Activated T-cell treated with anti-CD3 and anti-CD28 coated beads, Interleukin-2, amount 50 U/mL, for 72 hours (primary cell): ENCODE data around the gene UBA52. TPM values are rescaled to one million over a fixed set of nuclear protein-coding genes. Genes with fewer than 3 reads are reported as not detected.

Experiments
- ATAC-seq, 2 donors: fragments of 150-1000 bp; cut with Tn5 transposase; replicated peaks in 1 of 2; 2 replicates each; pipeline ENCODE4 v1.10.0; 2021; ENCODE audit warnings: moderate library complexity in 2 of 2, mild to moderate bottlenecking in 1 of 2
- DNase-seq, 2 donors: peaks; one replicate each; pipeline ENCODE4 v3.0.0; 2021 to 2022; ENCODE audit warnings: mixed read lengths in 1 of 2
- H3K27ac Mint-ChIP-seq: one replicate; pipeline ENCODE4 v1.8.0; 2022; ENCODE audit warnings: mild to moderate bottlenecking, moderate library complexity, mixed read lengths
- H3K27me3 Mint-ChIP-seq: one replicate; pipeline ENCODE4 v1.8.0; 2022; ENCODE audit warnings: low read depth, mixed read lengths
- H3K36me3 Mint-ChIP-seq, 2 donors: one replicate each; pipeline ENCODE4 v1.8.0; 2022; ENCODE audit warnings: mixed read lengths in 2 of 2, mild to moderate bottlenecking in 1 of 2; ENCODE audit not compliant: insufficient read depth in 2 of 2
- H3K4me1 Mint-ChIP-seq: one replicate; pipeline ENCODE4 v1.8.0; 2022; ENCODE audit warnings: low read depth, mixed read lengths
- H3K4me3 Mint-ChIP-seq, 2 donors: one replicate each; pipeline ENCODE4 v1.8.0; 2022; ENCODE audit warnings: mild to moderate bottlenecking in 2 of 2, mixed read lengths in 2 of 2, moderate library complexity in 2 of 2
- H3K9me3 Mint-ChIP-seq, 2 donors: one replicate each; pipeline ENCODE4 v1.8.0; 2022; ENCODE audit warnings: mixed read lengths in 2 of 2
- total RNA-seq, 2 donors: library from RNA; stranded (reverse); gene quantifications; one replicate each; pipeline ENCODE4 v1.2.3, GENCODE V29; 2022

UBA52 gene
- total RNA-seq, 2 donors from 2014 or later, result 1,602 TPM

- DNase-seq, result no peak
- Mint-ChIP-seq H3K4me3 (no peak overlapping the region), H3K27ac (no peak overlapping the region), H3K36me3 (peaks cover 6 to 32% of the 10 kb centered on the region in 2 donors), H3K4me1 (peaks cover 10% of the 10 kb centered on the region), H3K27me3 (no peaks in the 10 kb centered on the region), H3K9me3 (no peaks in the 10 kb centered on the region)
- no peak for ATAC-seq
These were observed 4.7 kb upstream of the UBA52 start for GRCh38 chr19:18566953-18567352.

GRCh38 chr19:18568367-18568766, 3.3 kb upstream of the UBA52 start:
- Mint-ChIP-seq H3K27me3 (no peaks in the 10 kb centered on the region), H3K36me3 (peaks cover 9 to 40% of the 10 kb centered on the region in 2 donors), H3K27ac (no peak overlapping the region), H3K9me3 (no peaks in the 10 kb centered on the region), H3K4me3 (no peak overlapping the region), H3K4me1 (peaks cover 22% of the 10 kb centered on the region)
- DNase-seq (no peak), ATAC-seq (no peak)

GRCh38 chr19:18574691-18575291, 3.1 kb downstream of the UBA52 start:
- Mint-ChIP-seq H3K4me1 (peaks cover 40% of the 10 kb centered on the region), H3K27ac (no peak overlapping the region), H3K36me3 (peaks cover 8 to 38% of the 10 kb centered on the region in 2 donors), H3K27me3 (no peaks in the 10 kb centered on the region), H3K4me3 (no peak overlapping the region), H3K9me3 (no peaks in the 10 kb centered on the region)
- DNase-seq (no peak), ATAC-seq (no peak)

GRCh38 chr19:18576383-18576782, 4.7 kb downstream of the UBA52 start:
- H3K27me3 Mint-ChIP-seq, result no peaks in the 10 kb centered on the region
- H3K4me1 Mint-ChIP-seq, result peaks cover 33% of the 10 kb centered on the region
- H3K9me3 Mint-ChIP-seq, result no peaks in the 10 kb centered on the region
- DNase-seq (no peak), ATAC-seq (no peak)
- H3K27ac Mint-ChIP-seq, result no peak overlapping the region
- no peak overlapping the region for H3K4me3 Mint-ChIP-seq
- H3K36me3 Mint-ChIP-seq, result peaks cover 8 to 33% of the 10 kb centered on the region in 2 donors

GRCh38 chr19:18577365-18577914, 5.8 kb downstream of the UBA52 start:
- DNase-seq (no peak), ATAC-seq (no peak)
- Mint-ChIP-seq H3K4me1 (peaks cover 28% of the 10 kb centered on the region), H3K27me3 (no peaks in the 10 kb centered on the region), H3K36me3 (peaks cover 7 to 28% of the 10 kb centered on the region in 2 donors), H3K9me3 (no peaks in the 10 kb centered on the region), H3K4me3 (no peak overlapping the region), H3K27ac (no peak overlapping the region)

GRCh38 chr19:18580311-18580710, 8.7 kb downstream of the UBA52 start:
- no peak overlapping the region for H3K27ac Mint-ChIP-seq
- no peaks in the 10 kb centered on the region for H3K9me3 Mint-ChIP-seq
- peaks cover 6% of the 10 kb centered on the region for H3K4me1 Mint-ChIP-seq
- peak in 1 of 2 donors; percentile 14 for ATAC-seq
- no peaks in the 10 kb centered on the region for H3K27me3 Mint-ChIP-seq
- H3K4me3 Mint-ChIP-seq, result no peak overlapping the region
- H3K36me3 Mint-ChIP-seq, result peaks cover 2 to 10% of the 10 kb centered on the region in 2 donors
- DNase-seq, result no peak

- ATAC-seq (no peak), DNase-seq (no peak)
- Mint-ChIP-seq H3K4me1 (peaks cover 46% of the 10 kb centered on the region), H3K27ac (no peak overlapping the region), H3K27me3 (no peaks in the 10 kb centered on the region), H3K9me3 (no peaks in the 10 kb centered on the region), H3K36me3 (no peaks in the 10 kb centered on the region), H3K4me3 (no peak overlapping the region)
These were observed 14.6 kb downstream of the UBA52 start for GRCh38 chr19:18586306-18586705.

GRCh38 chr19:18587561-18587960, 15.9 kb downstream of the UBA52 start:
- peak overlapping the region; percentile 74 for H3K27ac Mint-ChIP-seq
- ATAC-seq, result no peak
- no peaks in the 10 kb centered on the region for H3K9me3 Mint-ChIP-seq
- H3K4me3 Mint-ChIP-seq, result peak overlapping the region; percentile 88 to 90
- H3K4me1 Mint-ChIP-seq, result peaks cover 46% of the 10 kb centered on the region
- H3K36me3 Mint-ChIP-seq, result peaks cover 0 to 2% of the 10 kb centered on the region in 2 donors
- no peaks in the 10 kb centered on the region for H3K27me3 Mint-ChIP-seq
- DNase-seq, result no peak

GRCh38 chr19:18587962-18588610, 16.4 kb downstream of the UBA52 start:
- peak overlapping the region; percentile 74 for H3K27ac Mint-ChIP-seq

GRCh38 chr19:18588611-18589379, 17.1 kb downstream of the UBA52 start, which contains the start of gene REX1BD:
TSS of gene REX1BD (plus strand) at chr19:18588798. CDS start at chr19:18588802, 4 bp downstream.
- DNase-seq, result peak; percentile 91
- H3K27ac Mint-ChIP-seq, result peak within 1 kb of the TSS; percentile 75
- no peaks in the 10 kb centered on the region for H3K27me3 Mint-ChIP-seq
- ATAC-seq, result peak; percentile 88 to 89
- peak within 1 kb of the TSS; percentile 88 to 90 for H3K4me3 Mint-ChIP-seq
- no peaks in the 10 kb centered on the region for H3K9me3 Mint-ChIP-seq
- peaks cover 53% of the 10 kb centered on the region for H3K4me1 Mint-ChIP-seq
- H3K36me3 Mint-ChIP-seq, result peaks cover 0 to 2% of the 10 kb centered on the region in 2 donors

More at GRCh38 chr19:18587962-18588610, 16.4 kb downstream of the UBA52 start:
- Mint-ChIP-seq H3K9me3 (no peaks in the 10 kb centered on the region), H3K4me3 (peak overlapping the region; percentile 88 to 90), H3K4me1 (peaks cover 46% of the 10 kb centered on the region), H3K36me3 (peaks cover 0 to 2% of the 10 kb centered on the region in 2 donors), H3K27me3 (no peaks in the 10 kb centered on the region)
- DNase-seq, result no peak
- peak in 1 of 2 donors; percentile 10 for ATAC-seq

- H3K27me3 Mint-ChIP-seq, result no peaks in the 10 kb centered on the region
- ATAC-seq (peak; percentile 67), DNase-seq (peak; percentile 82 to 84)
- H3K9me3 Mint-ChIP-seq, result no peaks in the 10 kb centered on the region
- H3K36me3 Mint-ChIP-seq, result peaks cover 0 to 2% of the 10 kb centered on the region in 2 donors
- H3K27ac Mint-ChIP-seq, result peak overlapping the region; percentile 75
- peaks cover 50% of the 10 kb centered on the region for H3K4me1 Mint-ChIP-seq
- H3K4me3 Mint-ChIP-seq, result peak overlapping the region; percentile 88 to 90
These were observed 18.0 kb downstream of the UBA52 start for GRCh38 chr19:18589380-18590272.
